ENCODE results near the gene G3BP2. TPM values are rescaled to one million over a fixed set of nuclear protein-coding genes. Genes with fewer than 3 reads are reported as not detected.

The G3BP2 gene
- 64.2 and 138 TPM in 2 replicates for total RNA-seq (ENCODE audit: low replicate concordance)

GRCh38 chr4:75673027-75673958 lies at the start of gene G3BP2:
TSS of gene G3BP2 (minus strand) at chr4:75673411. CDS start at chr4:75662025, 11,386 bp downstream.

GRCh38 chr4:75630174-75630936 lies 42.9 kb downstream of the G3BP2 start, which contains the start of gene CDKL2:
TSS of gene CDKL2 (minus strand) at chr4:75630528. CDS start at chr4:75625988, 4,540 bp downstream.

Other genes with a start within 250 kb of the G3BP2 start
- gene RCHY1, start 159.0 kb downstream of the G3BP2 start, total RNA-seq (ENCODE audit: low replicate concordance), result 24.7 and 58.5 TPM in 2 replicates
- gene THAP6, start 158.9 kb downstream of the G3BP2 start, total RNA-seq (ENCODE audit: low replicate concordance), result 8.9 and 10.9 TPM in 2 replicates
- not detected in 2 replicates for gene ODAPH, start 117.3 kb downstream of the G3BP2 start, total RNA-seq (ENCODE audit: low replicate concordance)
- gene CDKL2, start 42.9 kb downstream of the G3BP2 start, total RNA-seq (ENCODE audit: low replicate concordance), result 0.15 and 1.8 TPM in 2 replicates
- gene USO1, start 51.2 kb upstream of the G3BP2 start, total RNA-seq (ENCODE audit: low replicate concordance), result 48.7 and 99.5 TPM in 2 replicates
- gene PPEF2, start 229.0 kb upstream of the G3BP2 start, total RNA-seq (ENCODE audit: low replicate concordance), result not detected in 2 replicates